M059J (cell line): ENCODE measurements around the gene SPAM1. TPM values are rescaled to one million over a fixed set of nuclear protein-coding genes. Genes with fewer than 3 reads are reported as not detected.
A peak's percentile ranks its signal among the peaks of the same experiment; 100 is the strongest.
"Not testable (repeated sequence)": the region's sequence is repeated elsewhere in the genome, so short reads cannot be mapped to it uniquely, and the experiment has no call there.

Source experiments
- DNase-seq: peaks from one replicate; pipeline ENCODE4 v3.0.0-alpha.2; 2012; ENCODE audit warnings: low read depth
- total RNA-seq: library from RNA; depleted of rRNA; stranded (reverse); fragments of >200 nt; shearing (Covaris generic); gene quantifications from 2 replicates; pipeline ENCODE4 v1.2.3, GENCODE V29; 2014

SPAM1 gene
- total RNA-seq, 1 experiment from 2014 or later: not detected

GRCh38 chr7:123958186-123958703, 33.2 kb downstream of the SPAM1 start:
- no peak for DNase-seq

DNA sequence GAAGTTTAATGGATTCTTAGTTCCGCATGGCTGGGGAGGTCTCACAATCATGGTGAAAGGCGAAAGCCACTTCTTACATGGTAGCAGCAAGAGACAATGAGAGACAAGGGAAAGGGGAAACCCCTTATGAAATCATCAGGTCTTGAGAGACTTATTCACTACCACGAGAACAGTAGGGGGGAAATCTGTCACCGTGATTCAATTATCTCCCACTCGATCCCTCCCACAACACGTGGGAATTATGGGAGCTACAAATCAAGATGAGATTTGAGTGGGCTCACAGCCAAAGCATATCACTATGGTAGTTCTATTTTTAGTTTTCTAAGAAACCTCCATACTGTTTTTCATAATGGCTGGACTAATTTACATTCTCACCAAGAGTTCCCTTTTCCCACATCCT, 36.7 kb downstream of the SPAM1 start:
- DNase-seq: no peak

DNA sequence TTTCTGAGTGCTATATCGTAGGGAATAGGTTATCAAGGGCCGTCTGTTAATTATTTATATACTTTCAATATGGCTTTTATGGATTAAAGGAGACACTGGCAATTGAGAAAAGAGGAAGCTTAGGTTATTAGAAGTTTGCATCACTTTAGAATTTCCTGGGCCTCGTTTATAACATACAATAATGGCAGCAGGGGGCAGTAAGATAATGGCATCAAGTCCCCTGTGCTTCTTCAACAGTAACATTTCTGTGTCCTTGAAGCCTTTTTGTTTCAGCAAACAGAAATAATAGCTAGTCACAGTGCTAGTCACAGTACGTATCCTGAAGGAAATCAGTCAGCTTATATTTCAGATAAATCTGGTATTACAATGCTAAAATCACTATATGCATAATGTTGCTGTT, 41.9 kb downstream of the SPAM1 start:
- no peak for DNase-seq

DNA sequence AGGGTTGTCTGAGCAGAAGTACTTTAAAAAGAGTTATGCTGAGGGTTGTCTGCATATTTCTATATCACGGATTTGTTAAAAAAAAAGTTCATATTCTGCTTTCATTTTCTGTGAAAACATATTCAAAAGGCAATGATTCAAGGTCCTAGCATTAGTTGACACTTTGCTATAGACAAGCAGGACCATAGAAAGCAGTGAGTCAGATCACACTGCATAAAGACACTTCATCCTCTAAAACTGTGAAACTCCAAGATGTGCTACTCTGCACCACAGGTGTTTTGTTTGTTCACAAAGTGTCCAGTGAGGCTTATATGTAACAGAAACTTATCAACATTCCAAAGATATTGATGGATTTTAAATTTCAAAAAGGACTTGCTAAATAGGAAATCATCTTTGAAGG, 47.0 kb downstream of the SPAM1 start:
- DNase-seq: no peak

GRCh38 chr7:123972831-123973230, 47.8 kb downstream of the SPAM1 start:
- no peak for DNase-seq

GRCh38 chr7:123974326-123974908, 49.4 kb downstream of the SPAM1 start:
- no peak for DNase-seq

- DNase-seq: no peak
Measured at GRCh38 chr7:123975084-123975483, 50.0 kb downstream of the SPAM1 start.

DNA sequence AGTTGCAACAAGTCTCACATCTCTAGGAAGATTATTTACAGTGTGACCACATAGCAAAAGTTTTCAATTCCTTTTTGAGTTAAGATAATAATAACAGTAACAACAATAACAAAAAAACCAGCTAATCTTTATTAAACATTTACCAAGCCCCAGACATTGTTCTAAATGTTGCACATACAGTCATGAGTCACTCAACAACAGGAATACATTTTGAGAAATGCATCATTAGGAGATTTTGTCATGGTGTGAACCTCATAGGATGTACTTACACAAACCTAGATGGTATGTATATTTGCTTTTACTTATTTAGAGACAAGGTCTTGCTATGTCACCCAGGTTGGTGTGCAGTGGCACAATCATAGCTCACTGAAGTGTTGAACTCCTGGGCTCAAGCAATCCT, 52.0 kb downstream of the SPAM1 start:
- DNase-seq: no peak

GRCh38 chr7:123979876-123980275, 54.8 kb downstream of the SPAM1 start:
- DNase-seq: peak; percentile 19

- DNase-seq: no peak
Measured at GRCh38 chr7:123987445-123987844, 62.4 kb downstream of the SPAM1 start.

- no peak for DNase-seq
Measured at GRCh38 chr7:123992913-123993518, 68.0 kb downstream of the SPAM1 start.

GRCh38 chr7:123993996-123994395, 69.0 kb downstream of the SPAM1 start:
- DNase-seq: no peak

DNA sequence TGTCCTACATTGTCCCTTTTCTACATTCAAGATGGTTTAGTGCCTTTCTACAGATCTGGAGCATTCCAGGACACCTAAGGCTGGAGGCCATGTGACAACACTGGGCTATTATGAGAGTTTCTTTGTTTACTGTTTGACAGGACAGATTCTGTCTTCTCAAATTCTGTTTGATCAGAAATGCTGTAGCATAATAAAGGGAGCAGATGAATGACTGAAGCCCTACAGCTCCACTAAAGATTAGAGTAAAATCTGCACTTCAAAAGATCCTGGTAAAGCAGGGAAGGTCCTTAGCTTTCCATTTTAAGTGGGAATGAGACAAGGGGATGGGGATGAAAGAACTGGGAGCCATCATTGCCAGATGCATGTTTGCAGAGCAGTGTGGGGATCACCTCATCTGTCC, 69.4 kb downstream of the SPAM1 start:
- DNase-seq: no peak

GRCh38 chr7:123995617-123996326, 70.7 kb downstream of the SPAM1 start:
- no peak for DNase-seq

GRCh38 chr7:123996327-123996625, 71.2 kb downstream of the SPAM1 start:
- DNase-seq: no peak

DNA sequence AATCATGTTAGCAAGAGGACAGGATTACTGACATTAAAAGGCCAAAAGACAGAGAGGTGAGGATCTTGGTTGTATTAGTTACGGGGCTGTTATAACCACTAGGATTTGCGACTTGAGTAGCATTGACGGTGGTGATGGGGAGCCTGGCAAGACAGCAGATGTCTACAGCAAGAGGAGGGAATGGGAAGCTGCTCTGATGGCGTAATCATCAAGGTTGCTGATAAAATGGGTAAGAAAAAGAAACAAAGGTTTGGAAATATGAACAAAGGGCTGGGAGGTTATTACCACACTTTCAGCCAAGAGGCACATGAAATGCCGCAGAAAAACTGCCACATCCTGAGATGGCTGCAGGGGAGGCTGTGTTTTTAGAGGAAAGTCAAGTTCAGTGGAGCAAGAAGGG, 73.9 kb downstream of the SPAM1 start:
- no peak for DNase-seq

GRCh38 chr7:123999703-124000102, 74.7 kb downstream of the SPAM1 start:
- no peak for DNase-seq

- DNase-seq: not testable (repeated sequence)
Measured at GRCh38 chr7:124008296-124008695, 83.3 kb downstream of the SPAM1 start.

- no peak for DNase-seq
Measured at GRCh38 chr7:124009321-124009720, 84.3 kb downstream of the SPAM1 start.
